ENCODE measurements around the gene PKN2. TPM values are rescaled to one million over a fixed set of nuclear protein-coding genes. Genes with fewer than 3 reads are reported as not detected.
"Not testable (repeated sequence)": the region's sequence is repeated elsewhere in the genome, so short reads cannot be mapped to it uniquely, and the experiment has no call there.

The PKN2 gene
- total and polyA plus RNA-seq, 2 of the 8 experiments (the other 6 are each of a cell fraction or from before 2014, with no cell fraction given) = 7.8 to 32.0 TPM

- no peak for TF ChIP-seq RNF2 (IDR thresholded peaks at IDR 0.05; ENCODE audit: borderline replicate concordance, low read depth, low read length, missing control alignments, poor library complexity, severe bottlenecking)
- no peak for TF ChIP-seq SIRT6 (IDR thresholded peaks at IDR 0.05; ENCODE audit: low read length)
Measured at GRCh38 chr1:88878731-88879130, 194.7 kb downstream of the PKN2 start (continued).

GRCh38 chr1:88880717-88881116 lies 196.6 kb downstream of the PKN2 start:
- H2BK20ac ChIP-seq (ENCODE audit: low read length); H3K9ac ChIP-seq (replicated peaks in 1 of 4; ENCODE audit: extremely low read depth in 1 of 4, low read depth in 3 of 4, low read length in 3 of 4); H3K36me3 ChIP-seq (ENCODE audit: control insufficient read depth in 2 of 4, insufficient read depth in 4 of 4, low read length in 3 of 4); FAIRE-seq; H3K4ac ChIP-seq (replicated peaks; ENCODE audit: insufficient read length, low read depth, low read length); H2BK120ac ChIP-seq (replicated peaks; ENCODE audit: low read depth, low read length); H3K79me2 ChIP-seq (ENCODE audit: control insufficient read depth in 1 of 2, insufficient read depth in 2 of 2, low read length in 2 of 2); H3K18ac ChIP-seq (ENCODE audit: extremely low read depth, low read length); H2AFZ ChIP-seq (ENCODE audit: low read length); H3K4me2 ChIP-seq (ENCODE audit: insufficient read depth in 1 of 2, low read depth in 2 of 2, low read length in 2 of 2); H2AK5ac ChIP-seq (ENCODE audit: low read depth, low read length); H4K91ac ChIP-seq (replicated peaks; ENCODE audit: insufficient read length, low read length); H3K9me3 ChIP-seq (ENCODE audit: insufficient read depth in 2 of 2, low read depth in 1 of 2, low read length in 1 of 2); H2BK15ac ChIP-seq (ENCODE audit: low read length); H2BK5ac ChIP-seq (ENCODE audit: low read depth, low read length); H3K27me3 ChIP-seq (replicated peaks in 1 of 4; ENCODE audit: control insufficient read depth in 3 of 4, extremely low read depth in 1 of 4, insufficient read depth in 3 of 4, low read length in 3 of 4); H3K23me2 ChIP-seq (ENCODE audit: low read depth, low read length); H3K23ac ChIP-seq (ENCODE audit: insufficient read length); H3K56ac ChIP-seq (replicated peaks; ENCODE audit: insufficient read length, low read depth, low read length); H3K27ac ChIP-seq (ENCODE audit: low read depth, low read length); H3K4me1 ChIP-seq (replicated peaks in 1 of 4; ENCODE audit: control insufficient read depth in 3 of 4, insufficient read depth in 4 of 4, low read length in 3 of 4); H4K5ac ChIP-seq (ENCODE audit: insufficient read length, low read depth, low read length); H3K79me1 ChIP-seq (ENCODE audit: low read depth, low read length); H2BK12ac ChIP-seq (ENCODE audit: low read depth, low read length); H4K8ac ChIP-seq (ENCODE audit: extremely low read depth, insufficient read depth, low read length); H3K4me3 ChIP-seq (ENCODE audit: extremely low read depth in 1 of 4, insufficient read depth in 2 of 4, low read depth in 3 of 4, low read length in 4 of 4); H4K20me1 ChIP-seq (replicated peaks in 1 of 2; ENCODE audit: control insufficient read depth in 1 of 2, insufficient read depth in 2 of 2, low read length in 2 of 2); DNase-seq (ENCODE audit: low read depth in 1 of 2, low spot score in 2 of 2); H3K14ac ChIP-seq (ENCODE audit: insufficient read length): not testable (repeated sequence)
- ChIA-PET POLR2A (ENCODE audit: partially characterized antibody) (interaction anchor here (1.1 kb wide), 1 partner anchor 10 kb away, joined by 4 read pairs; the partner anchor contains the start of gene GTF2B), CTCF (ENCODE audit: partially characterized antibody) (interaction anchor here (0.7 to 1.0 kb wide), 6 partner anchors 9 to 381 kb away, joined by 3 to 7 read pairs (median 4); no protein-coding TSS in a partner anchor)
- 94% methylated on average over 7 of the region's 8 CpGs; no CpG with 5 or more reads in 1 of the 2 experiments for WGBS, 2 experiments (ENCODE audit: extremely low coverage in 1 of 2, insufficient coverage in 1 of 2, insufficient read length in 1 of 2, insufficient replicate concordance in 2 of 2, low coverage in 1 of 2, low lambda C conversion rate in 2 of 2, missing lambda C conversion rate in 1 of 2)

Data from H1 (cell line).